K562 (cell line): ENCODE data around the gene HPRT1. TPM values are rescaled to one million over a fixed set of nuclear protein-coding genes. Genes with fewer than 3 reads are reported as not detected.

ENCODE experiments used
- CTCF ChIP-seq, 3 experiments: IDR thresholded peaks in 2 of 3; conservative IDR thresholded peaks in 1 of 3; 2 replicates each; pipeline ENCODE4 v1.5.1; 2011 to 2012; ENCODE audit warnings: low read length in 3 of 3, mild to moderate bottlenecking in 3 of 3, control low read depth in 2 of 3, improper control_type of control experiment in 1 of 3, inconsistent platforms in 1 of 3, low read depth in 1 of 3, mixed read lengths in 1 of 3, moderate library complexity in 1 of 3; ENCODE audit not compliant: insufficient read depth in 2 of 3
- DEAF1 ChIP-seq: fragments of 450-650 bp; formaldehyde crosslinking; IDR thresholded peaks from 2 replicates; pipeline ENCODE4 v1.4.0; 2020; ENCODE audit warnings: mild to moderate bottlenecking, moderate library complexity
- FOXK2 ChIP-seq, 2 experiments: fragments of 450-650 bp; IDR thresholded peaks in 1 of 2; conservative IDR thresholded peaks in 1 of 2; 2 replicates each; pipeline ENCODE4 v1.6.1; 2016; ENCODE audit warnings: low read depth in 2 of 2, mild to moderate bottlenecking in 1 of 2
- HMGN3 ChIP-seq: IDR thresholded peaks from 2 replicates; pipeline ENCODE4 v1.6.1; 2011; ENCODE audit warnings: borderline replicate concordance, low read depth, mild to moderate bottlenecking, mixed read lengths, low read length; ENCODE audit not compliant: insufficient read length; ENCODE audit errors: extremely low read depth
- HNRNPL ChIP-seq: fragments of 200-400 bp; formaldehyde crosslinking; IDR thresholded peaks from 2 replicates; pipeline ENCODE4 v1.6.1; 2017; ENCODE audit warnings: low read depth, mild to moderate bottlenecking, low read length
- JUND ChIP-seq, 2 experiments: IDR thresholded peaks; 2 replicates in 1 of 2; 3 replicates in 1 of 2; pipeline ENCODE4 v1.6.1; 2011; ENCODE audit warnings: borderline replicate concordance in 2 of 2, low read depth in 2 of 2, low read length in 2 of 2, improper control_type of control experiment in 1 of 2, missing biosample characterization in 1 of 2, missing genetic modification characterization in 1 of 2, missing genetic modification reagents in 1 of 2
- ZEB2 ChIP-seq: fragments of 450-650 bp; IDR thresholded peaks from 2 replicates; pipeline ENCODE4 v1.6.1; 2016
- ZNF133 ChIP-seq: fragments of 250-450 bp; sonication (Bioruptor Pico); IDR thresholded peaks from 2 replicates; pipeline ENCODE4 v1.4.0; 2020; ENCODE audit warnings: mild to moderate bottlenecking
- ZNF197 ChIP-seq: fragments of 200-800 bp; sonication (Bioruptor generic); IDR thresholded peaks from 2 replicates; pipeline ENCODE4 v1.6.1; 2016; ENCODE audit warnings: low read depth, missing genetic modification characterization, missing compliant biosample characterization
- polyA plus RNA-seq, 8 experiments: library from polyadenylated mRNA; depleted of rRNA in 4 of 8; stranded (reverse) in 5 of 8; unstranded in 3 of 8; fragments of >200 nt; fragmentation: Nextera tagmentation in 2 of 8; fragmentation: Illumina TruSeq in 1 of 8; extraction: Ambion mirVana in 2 of 8; extraction: Trizol in 1 of 8; gene quantifications; 2 replicates each; pipeline versions ENCODE4 v1.2.1 to v1.2.3, GENCODE V29; 2011 to 2014; ENCODE audit warnings: inconsistent platforms in 1 of 8, missing spikeins in 1 of 8
- total RNA-seq, 7 experiments: library from RNA; depleted of rRNA in 6 of 7; stranded (reverse); fragments of >200 nt in 6 of 7; fragmentation: Illumina TruSeq in 2 of 7; extraction: Trizol in 2 of 7; gene quantifications; 2 replicates each; pipeline versions ENCODE4 v1.2.1 to v1.2.3, GENCODE V29; 2011 to 2021; ENCODE audit warnings: low replicate concordance in 1 of 7

Gene HPRT1
- total and polyA plus RNA-seq, 9 of the 15 experiments (the other 6 are each of a cell fraction or from before 2014, with no cell fraction given) = 24.4 to 158 (median 104) TPM

GRCh38 chrX:134484039-134484438 is 24.1 kb downstream of the HPRT1 start (continued):
- no peak for TF ChIP-seq ZNF197 (CRISPR knock-in tag)
- TF ChIP-seq CTCF (IDR thresholded peaks at IDR 0.05 in 2 of 3, conservative IDR thresholded peaks at IDR 0.05 in 1 of 3; ENCODE audit: insufficient read depth in 2 of 3, low read depth in 1 of 3, low read length in 3 of 3) = peak; percentile 33 to 63 (median 48); a peak in 4 of 6 replicates
- no peak for TF ChIP-seq HNRNPL
- no peak for TF ChIP-seq ZEB2
- TF ChIP-seq ZNF133 (CRISPR knock-in tag) = no peak
- peak; percentile 29; the same call in 1 of the 2 replicates for TF ChIP-seq DEAF1 (CRISPR knock-in tag)
- no peak for TF ChIP-seq HMGN3
- peak; percentile 19; the same call in 1 of the 2 replicates for TF ChIP-seq JUND (IDR thresholded peaks at IDR 0.05; ENCODE audit: borderline replicate concordance, low read depth, low read length)
- no peak for TF ChIP-seq JUND (tag; IDR thresholded peaks at IDR 0.05; ENCODE audit: borderline replicate concordance, low read depth, low read length)
- peak; percentile 25 to 49; a peak in 1 of 4 replicates for TF ChIP-seq FOXK2 (conservative IDR thresholded peaks at IDR 0.05 in 1 of 2, IDR thresholded peaks at IDR 0.05 in 1 of 2; ENCODE audit: low read depth in 2 of 2)
